ENCODE results near the gene CLIP1.
A peak's percentile ranks its signal among the peaks of the same experiment; 100 is the strongest.

The CLIP1 gene

GRCh38 chr12:122243965-122244364 lies 178.5 kb downstream of the CLIP1 start:
- DNase-seq: no peak

- DNase-seq: no peak
Measured at GRCh38 chr12:122238861-122239260, 183.6 kb downstream of the CLIP1 start.

GRCh38 chr12:122235741-122236140 lies 186.7 kb downstream of the CLIP1 start:
- DNase-seq: no peak

- DNase-seq: no peak
Measured at GRCh38 chr12:122232691-122233090, 189.8 kb downstream of the CLIP1 start.

- DNase-seq: no peak
Measured at GRCh38 chr12:122230798-122231197, 191.7 kb downstream of the CLIP1 start.

GRCh38 chr12:122228092-122228491 lies 194.4 kb downstream of the CLIP1 start:
- no peak for DNase-seq

GRCh38 chr12:122227341-122227740 lies 195.1 kb downstream of the CLIP1 start:
- DNase-seq: peak; percentile 40

- no peak for DNase-seq
Measured at GRCh38 chr12:122226366-122227125, 195.9 kb downstream of the CLIP1 start.

GRCh38 chr12:122225683-122226365 lies 196.6 kb downstream of the CLIP1 start, which contains the start of gene DIABLO:
TSS of gene DIABLO (minus strand) at chr12:122226052. CDS start at chr12:122226014, 38 bp downstream.
- peak; percentile 100 for DNase-seq

All from activated CD4-positive, CD25-positive, alpha-beta regulatory T cell treated with anti-CD3 and anti-CD28 coated beads, Interleukin-2, amount 50 U/mL, for 72 hours (primary cell).